ENCODE data around the gene XRN1.

DNA sequence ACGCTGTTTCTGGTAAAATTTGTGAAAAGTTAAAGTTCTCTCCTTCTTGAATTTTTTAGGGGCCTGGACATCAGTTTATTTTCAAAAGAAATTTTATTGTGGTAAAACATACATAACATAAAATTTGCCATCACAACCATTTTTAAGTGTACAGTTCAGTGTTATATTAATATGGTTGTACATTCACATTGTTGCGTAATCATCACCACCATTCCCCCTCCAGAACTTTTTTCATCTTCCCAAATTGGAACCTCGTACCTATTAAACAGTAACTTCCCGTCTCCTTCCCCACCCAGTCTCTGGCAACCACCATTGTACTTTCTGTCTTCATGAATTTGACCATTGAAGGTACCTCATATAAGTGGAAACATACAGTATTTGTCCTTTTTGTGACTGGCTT, 23.0 kb upstream of the XRN1 start:
- TF ChIP-seq, protein P1, sequence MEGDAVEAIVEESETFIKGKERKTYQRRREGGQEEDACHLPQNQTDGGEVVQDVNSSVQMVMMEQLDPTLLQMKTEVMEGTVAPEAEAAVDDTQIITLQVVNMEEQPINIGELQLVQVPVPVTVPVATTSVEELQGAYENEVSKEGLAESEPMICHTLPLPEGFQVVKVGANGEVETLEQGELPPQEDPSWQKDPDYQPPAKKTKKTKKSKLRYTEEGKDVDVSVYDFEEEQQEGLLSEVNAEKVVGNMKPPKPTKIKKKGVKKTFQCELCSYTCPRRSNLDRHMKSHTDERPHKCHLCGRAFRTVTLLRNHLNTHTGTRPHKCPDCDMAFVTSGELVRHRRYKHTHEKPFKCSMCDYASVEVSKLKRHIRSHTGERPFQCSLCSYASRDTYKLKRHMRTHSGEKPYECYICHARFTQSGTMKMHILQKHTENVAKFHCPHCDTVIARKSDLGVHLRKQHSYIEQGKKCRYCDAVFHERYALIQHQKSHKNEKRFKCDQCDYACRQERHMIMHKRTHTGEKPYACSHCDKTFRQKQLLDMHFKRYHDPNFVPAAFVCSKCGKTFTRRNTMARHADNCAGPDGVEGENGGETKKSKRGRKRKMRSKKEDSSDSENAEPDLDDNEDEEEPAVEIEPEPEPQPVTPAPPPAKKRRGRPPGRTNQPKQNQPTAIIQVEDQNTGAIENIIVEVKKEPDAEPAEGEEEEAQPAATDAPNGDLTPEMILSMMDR (IDR thresholded peaks at IDR 0.05 in 8 of 11, conservative IDR thresholded peaks at IDR 0.05 in 3 of 11), result no peak
- TF ChIP-seq POLR2A (IDR thresholded peaks at IDR 0.05), result no peak
- TF ChIP-seq POLR2AphosphoS5 (IDR thresholded peaks at IDR 0.05), result no peak

All from spleen (tissue), 7 donors.